K562 (cell line): ENCODE results near the gene TMEM63A.
A peak's percentile ranks its signal among the peaks of the same experiment; 100 is the strongest.

Source experiments
- ARHGAP35 ChIP-seq: fragments of 450-650 bp; IDR thresholded peaks from 2 replicates; pipeline ENCODE4 v1.6.1; 2018; ENCODE audit not compliant: partially characterized antibody
- POLR2A ChIP-seq: fragments of 450-650 bp; conservative IDR thresholded peaks from 2 replicates; pipeline ENCODE4 v1.6.1; 2016
- POLR2B ChIP-seq: fragments of 450-650 bp; IDR thresholded peaks from 2 replicates; pipeline ENCODE4 v1.6.1; 2018; ENCODE audit warnings: low read depth; ENCODE audit not compliant: partially characterized antibody
- SMAD2 ChIP-seq: fragments of 150-350 bp; IDR thresholded peaks from 2 replicates; pipeline ENCODE4 v1.6.1; 2014; ENCODE audit warnings: low read depth, mild to moderate bottlenecking, low read length
- ZFPM2 ChIP-seq: fragments of 250-450 bp; sonication (Bioruptor Pico); IDR thresholded peaks from 2 replicates; pipeline ENCODE4 v1.5.1; 2022; ENCODE audit warnings: mild to moderate bottlenecking
- TF ChIP-seq, protein P1 (sequence below): sonication (generic); formaldehyde crosslinking; IDR thresholded peaks from 2 replicates; pipeline ENCODE4 v1.8.0; 2022; ENCODE audit warnings: missing genetic modification reagents, mild to moderate bottlenecking, borderline replicate concordance

DNA sequence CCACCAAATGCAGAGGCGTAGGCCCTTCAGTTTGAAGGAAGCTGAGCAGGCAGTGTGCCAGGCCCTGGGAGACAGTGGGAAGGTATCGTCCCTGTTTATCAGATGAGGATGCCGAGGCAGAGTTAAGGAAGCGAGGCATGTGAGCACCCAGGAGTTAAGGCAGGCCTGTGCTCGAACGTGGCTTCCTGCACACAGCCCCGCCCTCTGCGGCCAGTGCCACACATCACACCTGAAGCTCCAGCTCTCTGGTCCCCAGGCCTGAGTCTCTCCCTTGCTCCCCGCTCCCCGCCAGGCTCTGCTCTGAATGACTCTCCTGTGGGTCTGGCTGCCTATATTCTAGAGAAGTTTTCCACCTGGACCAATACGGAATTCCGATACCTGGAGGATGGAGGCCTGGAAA lies 40.1 kb downstream of the TMEM63A start:
- TF ChIP-seq POLR2A (peak; percentile 32; the same call in 1 of the 2 replicates), ZFPM2 (CRISPR knock-in tag) (no peak), POLR2B (no peak), SMAD2 (no peak), ARHGAP35 (no peak)
- TF ChIP-seq, protein P1, sequence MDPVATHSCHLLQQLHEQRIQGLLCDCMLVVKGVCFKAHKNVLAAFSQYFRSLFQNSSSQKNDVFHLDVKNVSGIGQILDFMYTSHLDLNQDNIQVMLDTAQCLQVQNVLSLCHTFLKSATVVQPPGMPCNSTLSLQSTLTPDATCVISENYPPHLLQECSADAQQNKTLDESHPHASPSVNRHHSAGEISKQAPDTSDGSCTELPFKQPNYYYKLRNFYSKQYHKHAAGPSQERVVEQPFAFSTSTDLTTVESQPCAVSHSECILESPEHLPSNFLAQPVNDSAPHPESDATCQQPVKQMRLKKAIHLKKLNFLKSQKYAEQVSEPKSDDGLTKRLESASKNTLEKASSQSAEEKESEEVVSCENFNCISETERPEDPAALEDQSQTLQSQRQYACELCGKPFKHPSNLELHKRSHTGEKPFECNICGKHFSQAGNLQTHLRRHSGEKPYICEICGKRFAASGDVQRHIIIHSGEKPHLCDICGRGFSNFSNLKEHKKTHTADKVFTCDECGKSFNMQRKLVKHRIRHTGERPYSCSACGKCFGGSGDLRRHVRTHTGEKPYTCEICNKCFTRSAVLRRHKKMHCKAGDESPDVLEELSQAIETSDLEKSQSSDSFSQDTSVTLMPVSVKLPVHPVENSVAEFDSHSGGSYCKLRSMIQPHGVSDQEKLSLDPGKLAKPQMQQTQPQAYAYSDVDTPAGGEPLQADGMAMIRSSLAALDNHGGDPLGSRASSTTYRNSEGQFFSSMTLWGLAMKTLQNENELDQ (CRISPR knock-in tag), result no peak
